T-helper 22 cell (primary cell): ENCODE results near the gene MBD3L3.
"Not testable (repeated sequence)": the region's sequence is repeated elsewhere in the genome, so short reads cannot be mapped to it uniquely, and the experiment has no call there.

ENCODE experiments used
- DNase-seq: peaks from one replicate; pipeline ENCODE4 v3.0.0-alpha.2; 2020; ENCODE audit warnings: low read depth

MBD3L3 gene

DNA sequence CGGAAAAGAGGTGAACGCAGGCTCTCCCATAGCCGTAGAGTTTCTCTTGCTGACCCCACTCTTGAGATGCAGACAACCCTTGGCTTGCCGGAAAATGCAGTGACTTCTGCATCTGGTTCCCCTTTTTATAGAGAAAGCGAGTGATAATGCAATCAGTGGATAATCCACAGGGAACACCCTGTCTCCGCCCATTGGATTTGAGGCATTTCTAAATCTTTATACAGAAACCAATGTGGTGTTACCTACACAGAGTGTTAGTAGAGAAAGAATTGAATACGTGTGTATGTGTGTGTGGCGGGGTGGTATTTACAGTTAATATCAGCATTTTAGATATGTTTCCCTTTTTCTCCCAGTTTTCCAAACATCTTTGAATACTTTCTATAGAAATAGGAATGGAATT is at the start of gene MBD3L3:
MBD3L3 (minus strand) TSS at position 101 of the 400 bp plus-strand sequence; CDS start at position 30, 71 bp downstream.
- DNase-seq: not testable (repeated sequence)

DNA sequence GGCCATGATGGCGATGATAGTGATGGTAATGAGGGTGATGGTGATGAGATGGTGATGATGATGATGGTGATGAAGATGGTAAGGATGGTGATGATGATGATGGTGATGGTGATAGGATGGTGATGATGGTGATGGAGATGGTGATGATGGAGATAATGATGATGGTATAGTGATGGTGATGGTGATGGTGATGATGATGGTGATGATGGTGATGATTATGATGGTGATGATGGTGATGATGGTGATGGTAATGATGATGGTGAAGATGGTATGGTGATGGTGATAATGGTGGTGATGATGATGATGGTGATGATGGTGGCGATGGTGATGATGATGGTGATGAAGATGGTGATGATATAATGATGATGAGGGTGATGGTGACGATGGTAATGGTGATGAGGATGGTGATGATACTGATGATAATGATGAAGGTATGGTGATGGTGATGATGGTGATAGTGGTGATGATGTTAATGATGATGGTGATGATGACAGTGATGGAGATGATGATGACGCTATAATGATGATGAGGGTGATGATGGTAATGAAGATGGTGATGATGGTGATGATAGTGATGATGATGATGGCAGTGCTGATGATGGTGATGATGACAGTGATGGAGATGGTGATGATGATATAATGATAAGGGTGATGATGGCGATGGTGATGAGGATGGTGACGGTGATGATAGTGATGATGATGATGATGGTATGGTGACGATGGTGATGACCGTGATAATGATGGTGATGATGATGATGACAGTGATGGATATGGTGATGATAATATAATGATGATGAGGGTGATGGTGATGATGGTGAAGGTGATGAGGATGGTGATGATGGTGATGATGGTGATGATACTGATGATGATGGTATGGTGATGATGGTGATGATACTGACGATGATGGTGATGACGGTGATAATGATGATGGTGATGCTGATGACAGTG is 48.5 kb upstream of the MBD3L3 start:
- no peak for DNase-seq

DNA sequence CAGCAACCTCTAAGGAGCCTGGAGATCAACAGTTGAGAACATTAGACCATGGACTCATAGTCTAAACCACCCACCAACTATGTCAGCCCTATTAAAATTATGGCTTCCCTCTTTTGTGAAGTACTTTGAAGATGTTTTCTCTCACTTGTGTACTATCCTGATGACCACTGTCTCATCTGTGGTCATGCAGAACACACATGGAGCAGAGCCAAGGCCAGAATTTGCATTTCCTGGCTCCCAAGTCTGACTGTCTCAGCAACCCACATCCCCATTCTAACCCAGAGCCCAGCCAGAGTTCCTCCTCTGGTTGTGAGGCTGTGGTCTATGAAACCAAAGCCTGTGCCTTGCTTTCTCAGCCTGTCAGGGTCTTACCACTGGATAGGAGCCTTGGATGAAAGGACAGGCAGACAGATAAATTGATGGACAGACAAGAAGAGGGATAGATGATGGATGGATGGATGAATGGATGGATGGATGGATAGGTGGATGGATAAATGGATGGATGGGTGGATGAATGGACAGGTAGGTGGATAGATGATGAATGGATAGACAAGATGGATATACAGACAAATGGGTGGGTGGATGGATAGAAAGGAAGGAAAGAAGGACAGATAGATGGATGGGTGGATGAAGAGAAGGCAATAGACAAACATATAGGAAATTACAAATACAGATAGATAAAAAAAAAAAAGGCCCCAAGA is 46.4 kb upstream of the MBD3L3 start:
- DNase-seq: no peak

DNA sequence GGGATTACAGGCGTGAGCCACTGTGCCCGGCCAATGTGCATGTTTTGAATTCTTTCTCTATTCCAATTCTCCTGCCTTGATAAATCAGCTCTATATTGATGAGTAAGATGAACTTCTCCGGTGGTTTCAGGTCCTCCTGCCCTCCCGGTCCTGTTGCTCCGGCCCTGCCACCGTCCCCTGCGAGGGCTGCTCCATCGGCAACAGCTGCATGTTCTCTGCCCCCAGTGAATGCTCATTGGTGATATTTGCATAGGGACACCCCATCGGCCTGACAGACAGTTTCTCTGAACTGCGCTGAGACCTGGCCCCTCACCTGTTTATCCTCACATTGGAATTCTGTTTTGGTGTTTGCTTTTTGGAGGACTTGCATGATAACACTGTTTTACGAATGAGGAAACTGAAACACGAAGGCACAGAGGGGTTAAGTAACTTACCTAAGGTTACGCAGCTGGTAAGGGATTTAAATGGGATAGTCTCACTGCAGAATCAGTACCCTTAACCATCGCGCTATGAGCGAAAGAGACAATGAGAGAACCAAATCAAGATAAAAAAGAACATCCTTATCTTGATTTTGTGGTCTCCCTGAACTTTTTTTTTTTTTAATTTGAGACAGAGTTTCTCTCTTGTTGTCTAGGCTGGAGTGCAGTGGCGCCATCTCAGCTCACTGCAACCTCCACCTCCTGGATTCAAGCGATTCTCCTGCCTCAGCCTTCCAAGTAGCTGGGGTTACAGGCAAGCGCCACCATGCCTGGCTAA is 43.2 kb upstream of the MBD3L3 start:
- no peak for DNase-seq

DNA sequence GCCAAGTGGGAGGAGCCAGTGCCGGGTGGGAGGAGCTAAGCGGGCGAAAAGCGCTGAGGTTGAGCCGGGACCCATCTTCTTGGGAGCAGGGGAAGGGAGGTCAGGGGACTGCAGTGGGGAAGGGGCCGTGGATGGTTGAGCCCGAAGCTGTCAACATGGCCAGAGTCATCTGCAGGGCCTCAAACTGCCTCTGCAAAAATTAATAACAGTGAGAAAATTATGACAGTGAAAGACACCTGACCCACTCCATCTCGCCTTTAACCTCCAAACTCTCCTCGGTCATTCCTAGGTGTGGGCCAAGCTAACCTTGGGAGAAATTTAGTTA is 41.1 kb upstream of the MBD3L3 start:
- no peak for DNase-seq

DNA sequence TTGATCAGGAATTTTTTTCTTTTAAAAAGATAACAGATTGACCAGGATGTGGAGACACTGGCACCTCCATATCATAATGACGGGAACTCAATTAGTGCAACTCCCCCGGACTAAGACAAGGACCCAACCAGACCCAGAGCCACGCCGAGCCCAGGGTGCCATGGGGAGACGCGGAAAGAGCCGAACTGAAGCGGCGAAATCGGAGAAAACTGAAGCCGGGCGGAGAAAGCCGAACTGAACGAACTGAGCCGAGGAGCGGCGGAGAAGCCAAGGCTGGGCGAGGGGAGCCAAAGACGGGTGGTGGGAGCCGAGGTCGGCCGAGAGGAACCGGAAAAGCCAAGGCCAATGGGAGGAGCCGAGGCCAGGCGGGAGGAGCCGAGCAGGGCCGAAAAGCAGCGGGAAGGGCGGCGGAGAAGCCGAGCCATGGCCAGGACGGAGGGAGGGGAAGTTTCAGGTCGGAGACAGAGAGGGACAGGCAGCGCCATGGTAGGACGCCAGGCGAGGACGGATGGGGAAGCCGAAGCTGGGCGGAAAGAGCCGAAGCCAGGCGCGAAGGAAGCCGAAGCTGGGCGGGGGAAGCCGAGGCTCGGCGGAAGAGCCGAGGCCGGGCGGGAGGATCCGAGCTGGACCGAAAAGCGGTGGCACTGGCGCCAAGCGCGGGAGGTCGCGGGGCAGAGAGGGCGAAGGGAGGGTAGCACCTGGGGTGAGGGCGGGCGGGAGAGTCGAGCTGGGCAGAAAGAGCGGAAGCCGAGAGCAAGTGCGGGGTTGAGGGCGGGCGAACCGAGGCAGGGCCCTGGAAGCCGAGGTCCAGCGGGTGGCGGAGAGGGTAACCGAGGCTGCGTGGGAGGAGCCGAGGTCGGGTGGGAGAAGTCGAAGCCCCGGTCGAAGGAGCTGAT is 40.5 kb upstream of the MBD3L3 start:
- DNase-seq: peak; percentile 65

DNA sequence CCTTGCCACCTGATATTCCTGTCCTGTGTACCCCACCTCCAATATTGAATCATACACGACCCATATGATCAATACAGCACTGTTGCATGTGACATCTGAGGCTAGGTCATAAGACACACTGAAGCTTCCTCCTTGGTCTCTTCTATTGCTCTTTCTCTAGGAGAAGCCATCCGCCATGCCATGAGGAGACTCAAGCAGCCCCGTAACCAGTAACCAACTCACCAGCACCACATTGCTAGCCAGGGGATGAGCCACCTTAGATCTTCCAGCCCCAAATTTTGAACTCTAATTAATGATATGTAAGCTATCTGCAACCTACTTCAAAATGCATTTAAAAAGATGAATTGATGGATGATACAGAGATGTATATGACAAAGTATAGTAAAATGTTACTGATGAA is 39.6 kb upstream of the MBD3L3 start:
- DNase-seq: no peak

DNA sequence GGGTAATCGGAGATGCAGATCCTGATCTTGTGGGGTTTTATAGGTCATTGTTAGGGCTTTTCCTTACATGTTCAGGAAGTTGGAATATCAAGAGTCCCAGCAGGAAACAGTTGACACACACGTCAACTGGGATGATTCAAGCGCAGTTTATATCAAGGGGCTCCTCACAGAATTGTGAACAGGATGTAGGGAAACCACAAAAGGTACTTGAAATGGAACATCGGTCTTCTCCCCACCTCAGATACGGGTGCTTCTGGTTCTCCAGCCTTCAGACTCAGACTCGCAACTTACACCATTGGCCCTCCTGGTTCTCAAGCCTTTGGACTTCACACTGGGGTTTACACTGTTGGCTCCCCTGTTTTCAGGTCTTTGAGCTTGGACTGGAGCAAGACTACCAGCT is 30.5 kb upstream of the MBD3L3 start:
- no peak for DNase-seq

DNA sequence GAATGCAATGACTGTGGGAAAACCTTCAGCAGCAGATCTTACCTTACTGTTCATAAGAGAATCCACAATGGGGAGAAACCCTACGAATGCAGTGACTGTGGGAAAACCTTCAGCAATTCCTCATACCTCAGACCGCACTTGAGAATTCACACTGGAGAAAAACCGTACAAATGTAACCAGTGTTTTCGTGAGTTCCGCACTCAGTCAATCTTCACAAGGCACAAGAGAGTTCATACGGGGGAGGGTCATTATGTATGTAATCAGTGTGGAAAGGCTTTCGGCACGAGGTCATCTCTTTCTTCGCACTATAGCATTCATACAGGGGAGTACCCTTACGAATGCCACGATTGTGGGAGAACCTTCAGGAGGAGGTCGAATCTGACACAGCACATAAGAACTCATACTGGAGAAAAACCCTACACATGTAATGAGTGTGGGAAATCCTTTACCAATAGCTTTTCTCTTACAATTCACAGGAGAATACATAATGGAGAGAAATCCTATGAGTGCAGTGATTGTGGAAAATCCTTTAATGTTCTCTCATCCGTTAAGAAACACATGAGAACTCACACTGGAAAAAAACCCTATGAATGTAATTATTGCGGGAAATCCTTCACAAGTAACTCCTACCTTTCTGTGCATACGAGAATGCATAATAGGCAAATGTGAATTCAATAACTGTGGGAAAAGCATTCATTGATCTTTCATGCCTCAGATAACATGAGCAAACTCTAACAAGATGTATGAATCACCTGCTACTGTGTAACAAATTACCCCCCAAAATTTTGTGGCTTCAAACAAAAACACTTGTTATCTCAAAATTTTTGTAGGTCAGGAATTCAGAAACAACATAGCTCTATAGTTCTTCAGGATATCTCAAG is 24.8 kb upstream of the MBD3L3 start:
- no peak for DNase-seq

DNA sequence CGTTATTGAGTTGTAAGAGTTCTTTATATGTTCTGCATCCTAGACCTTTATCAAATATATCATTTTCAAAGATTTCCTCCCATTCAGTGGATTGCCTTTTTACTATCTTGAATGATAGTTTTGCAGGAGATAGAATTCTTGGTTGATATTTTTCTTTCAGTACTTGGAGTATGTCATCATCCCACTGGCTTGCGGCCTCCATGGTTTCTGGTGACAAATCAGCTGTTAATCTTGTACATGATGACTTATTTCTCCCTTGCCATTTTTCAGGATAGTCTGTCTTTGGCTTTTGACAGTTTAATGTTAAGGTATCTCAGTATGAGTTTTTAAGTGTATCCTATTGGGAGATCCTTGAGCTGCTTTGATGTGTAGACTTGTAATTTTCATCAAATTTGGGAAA is 19.5 kb upstream of the MBD3L3 start:
- no peak for DNase-seq

DNA sequence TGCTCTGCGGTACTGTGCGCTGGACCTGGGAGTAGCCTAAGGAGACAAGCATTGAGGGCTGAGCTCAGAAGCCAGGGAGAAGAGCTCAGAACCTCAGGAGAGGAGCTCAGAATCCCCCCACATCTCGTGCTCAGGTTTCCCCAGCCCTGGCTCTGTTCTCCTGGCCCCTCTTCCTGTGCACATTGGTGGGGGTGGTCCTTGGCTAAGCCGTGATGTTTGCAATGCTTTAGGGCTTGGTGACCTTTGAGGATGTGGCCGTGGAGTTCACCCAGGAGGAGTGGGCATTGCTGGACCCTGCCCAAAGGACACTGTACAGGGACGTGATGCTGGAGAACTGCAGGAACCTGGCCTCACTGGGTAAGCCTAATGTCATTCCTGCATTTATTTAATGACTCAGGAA is 17.7 kb upstream of the MBD3L3 start:
- DNase-seq: no peak

DNA sequence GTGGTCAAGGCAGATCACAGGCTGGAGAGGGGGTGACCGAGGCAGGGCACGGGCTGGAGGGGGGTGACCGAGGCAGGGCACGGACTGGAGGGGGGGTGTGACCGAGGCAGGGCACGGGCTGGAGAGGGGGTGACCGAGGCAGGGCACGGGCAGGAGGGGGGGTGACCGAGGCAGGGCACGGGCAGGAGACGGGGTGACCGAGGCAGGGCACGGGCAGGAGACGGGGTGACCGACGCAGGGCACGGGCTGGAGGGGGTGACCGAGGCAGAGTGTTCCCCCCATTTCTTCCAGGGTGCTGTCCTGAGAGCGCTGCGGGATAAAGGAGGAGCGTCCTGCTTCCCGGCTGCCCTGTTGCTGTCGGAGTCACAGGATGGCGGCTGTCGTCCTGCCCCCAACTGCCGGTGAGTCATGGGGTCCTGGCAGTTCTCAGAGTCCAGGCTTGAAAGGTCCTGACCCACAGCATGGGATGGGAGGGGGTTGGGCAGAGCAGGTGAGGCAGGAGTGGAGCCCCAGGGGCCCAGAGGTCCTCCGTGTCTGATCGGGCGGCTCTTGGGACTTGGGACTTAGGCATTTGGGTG is 16.3 kb upstream of the MBD3L3 start:
- DNase-seq: no peak

DNA sequence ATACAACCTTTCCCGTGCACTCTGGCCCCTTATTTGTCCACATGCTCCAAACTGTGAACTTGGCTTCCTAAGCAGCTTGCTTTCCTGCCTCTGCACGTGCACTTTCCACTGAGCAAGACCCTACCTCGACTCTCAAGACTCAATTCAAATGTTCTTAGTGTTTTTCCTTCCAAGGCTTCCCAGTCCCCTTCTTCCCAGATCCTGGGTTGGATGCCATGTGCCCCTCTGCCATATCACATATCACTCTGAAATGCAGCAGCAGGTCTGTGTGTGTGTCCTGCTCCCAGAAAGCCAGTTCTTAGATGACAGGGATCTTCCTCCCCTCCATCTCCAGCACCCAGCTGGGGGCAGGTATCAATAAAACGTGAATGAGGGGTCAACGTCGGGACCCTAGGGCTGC is 14.1 kb upstream of the MBD3L3 start:
- no peak for DNase-seq

DNA sequence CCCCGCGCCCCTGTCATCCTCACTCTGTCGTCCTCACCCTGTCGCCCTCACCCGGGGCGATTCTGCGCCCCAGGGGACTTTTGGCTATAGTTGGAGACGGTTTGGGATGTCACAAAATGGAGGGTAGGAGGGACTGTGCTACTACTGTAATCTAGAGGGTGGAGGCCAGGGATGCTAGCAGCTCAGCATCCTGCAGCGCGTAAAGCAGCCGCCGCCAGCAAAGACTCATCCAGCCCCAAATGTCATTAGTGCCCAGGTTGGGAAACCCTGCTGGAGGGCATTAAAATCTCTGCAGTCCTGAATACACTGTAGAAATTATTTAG is 11.4 kb upstream of the MBD3L3 start:
- no peak for DNase-seq

DNA sequence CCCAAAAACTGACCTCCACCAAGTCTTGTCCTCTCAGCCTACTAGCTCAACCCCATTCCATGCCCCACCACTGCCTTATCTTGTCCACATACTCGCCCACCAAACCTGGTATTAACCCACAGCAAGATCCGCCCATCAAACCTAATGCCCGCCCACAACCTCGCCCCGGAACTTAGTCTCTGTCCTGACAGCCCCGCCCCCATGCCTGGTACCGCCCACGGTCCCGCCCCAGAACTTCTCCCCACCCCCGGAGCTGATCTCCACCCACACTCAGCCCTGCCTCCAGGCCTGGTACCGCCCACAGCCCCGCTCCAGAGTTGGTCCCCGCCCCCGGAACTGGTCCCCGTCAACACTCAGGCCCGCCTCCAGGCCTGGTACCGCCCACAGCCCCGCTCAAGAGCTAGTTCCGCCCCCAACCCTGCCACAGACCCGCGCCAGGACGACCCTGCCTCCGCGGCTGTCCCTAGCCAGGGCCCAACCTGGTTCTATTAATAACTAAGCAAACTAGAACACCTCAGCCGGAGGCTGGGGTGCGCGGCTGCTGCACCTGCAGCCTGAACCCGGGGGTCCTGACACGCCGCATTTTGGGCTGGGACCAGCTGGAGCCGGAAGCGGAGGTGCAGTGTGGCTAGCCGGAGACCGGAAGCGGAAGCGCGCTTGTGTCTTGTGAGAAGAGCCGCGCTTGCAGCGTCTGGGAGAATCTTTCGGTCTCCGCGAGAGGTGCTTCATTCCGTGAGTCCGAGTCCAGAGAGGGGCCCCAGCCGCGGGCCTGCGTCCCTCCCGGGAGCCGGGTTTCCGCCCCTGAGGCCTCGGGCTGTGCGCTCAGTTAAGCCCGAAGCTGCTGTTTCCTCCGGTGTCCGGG is 10.8 kb upstream of the MBD3L3 start, which contains the start of gene ZNF557:
ZNF557 (plus strand) TSS at position 662 of the 862 bp plus-strand sequence. CDS start 5,372 bp downstream, outside the sequence.
- DNase-seq: peak; percentile 98

DNA sequence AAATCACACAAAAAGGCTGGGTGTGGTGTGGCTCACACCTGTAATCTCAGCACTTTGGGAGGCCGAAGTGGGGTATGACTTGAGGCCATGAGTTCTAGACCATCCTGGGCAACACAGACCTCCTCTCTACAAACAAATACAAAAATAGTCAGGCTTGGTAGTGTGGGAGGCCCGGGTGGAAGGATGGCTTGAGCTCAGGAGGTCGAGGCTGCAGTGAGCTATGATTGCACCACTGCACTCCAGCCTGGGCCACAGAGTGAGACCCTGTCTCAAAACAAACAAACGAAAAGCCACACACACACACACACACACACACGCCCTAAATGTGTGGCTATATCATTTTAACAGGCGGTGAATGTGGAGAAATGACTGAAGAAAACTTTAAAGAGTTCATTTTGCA is 10.1 kb upstream of the MBD3L3 start:
- no peak for DNase-seq

DNA sequence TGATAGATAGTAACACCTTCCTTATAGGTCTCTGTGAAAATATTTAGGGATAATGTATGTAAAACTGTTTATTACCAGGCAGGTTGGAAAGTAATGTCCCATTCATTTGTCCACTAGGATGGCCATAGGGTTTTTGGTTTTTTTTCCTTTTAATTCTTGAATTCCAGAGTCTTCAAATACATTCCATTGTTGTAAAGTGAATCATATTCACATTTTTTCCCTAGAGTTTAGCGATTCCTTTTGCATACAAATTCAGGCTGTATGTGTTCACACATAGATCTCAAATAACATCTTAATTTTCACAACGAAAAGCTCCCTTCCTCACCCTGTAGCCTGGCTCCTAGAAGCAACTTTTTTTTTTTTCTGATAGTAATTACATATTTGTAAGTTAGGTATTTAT is 9.2 kb upstream of the MBD3L3 start:
- no peak for DNase-seq

DNA sequence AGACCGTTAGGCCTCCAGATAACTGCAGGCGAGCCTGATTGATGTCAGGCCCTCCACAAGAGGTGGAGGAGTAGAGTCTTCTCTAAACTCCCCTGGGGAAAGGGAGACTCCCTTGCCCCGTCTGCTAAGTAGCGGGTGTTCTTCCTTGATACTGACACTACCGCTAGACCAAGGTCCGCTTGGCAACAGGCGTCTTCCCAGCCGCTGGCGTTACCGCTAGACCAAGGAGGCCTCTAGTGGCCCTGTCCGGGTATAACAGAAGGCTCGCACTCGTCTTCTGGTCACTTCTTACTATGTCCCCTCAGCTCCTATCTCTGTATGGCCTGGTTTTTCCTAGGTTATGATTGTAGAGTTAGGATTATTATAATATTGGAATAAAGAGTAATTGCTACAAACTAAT is 8.6 kb upstream of the MBD3L3 start:
- not testable (repeated sequence) for DNase-seq

DNA sequence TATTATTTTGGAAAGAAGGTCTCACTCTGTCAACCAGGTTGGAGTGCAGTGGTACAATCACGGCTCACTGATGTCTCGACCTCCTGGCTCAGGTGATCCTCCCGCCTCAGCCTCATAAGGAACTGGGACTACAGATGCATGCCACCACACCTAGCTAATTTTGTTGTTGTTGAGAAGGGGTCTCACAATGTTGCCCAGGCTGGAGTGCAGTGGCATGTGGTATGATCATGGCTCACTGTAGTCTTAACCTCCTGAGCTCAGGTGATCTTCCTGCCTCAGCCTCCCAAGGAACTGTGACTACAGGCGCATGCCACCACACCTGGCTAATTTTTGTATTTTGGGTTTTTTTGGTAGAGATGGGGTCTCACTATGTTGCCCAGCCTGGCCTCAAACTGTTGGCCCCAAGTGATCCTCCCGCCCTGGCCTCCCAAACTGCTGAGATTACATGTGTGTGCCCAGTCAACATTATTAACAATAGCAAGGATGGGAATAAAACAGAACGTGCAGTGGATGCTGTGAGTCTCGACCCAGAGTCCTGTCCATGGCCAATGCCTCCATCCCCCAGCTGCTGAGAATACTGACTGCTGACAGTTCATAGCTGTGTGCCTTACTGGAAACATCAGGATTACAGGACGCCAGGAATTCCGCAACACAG is 5.4 kb upstream of the MBD3L3 start:
- DNase-seq: no peak
